Ectodermal cell (in vitro differentiated cells): ENCODE measurements around the gene GRK5.

Experiments used
- H3K27ac ChIP-seq: 2 replicates; pipeline ENCODE4 v1.7.0; 2013; ENCODE audit warnings: mild to moderate bottlenecking, low read depth, low read length; ENCODE audit not compliant: insufficient read depth, poor library complexity, severe bottlenecking
- H3K27me3 ChIP-seq: 2 replicates; pipeline ENCODE4 v1.7.0; 2013; ENCODE audit warnings: mild to moderate bottlenecking, low read length; ENCODE audit not compliant: insufficient read depth, control insufficient read depth, poor library complexity, severe bottlenecking
- H3K36me3 ChIP-seq: one replicate; pipeline ENCODE4 v1.7.0; 2013; ENCODE audit warnings: low read length; ENCODE audit not compliant: control insufficient read depth, insufficient read depth
- H3K4me1 ChIP-seq: one replicate; pipeline ENCODE4 v1.7.0; 2013; ENCODE audit warnings: low read length; ENCODE audit not compliant: control insufficient read depth, insufficient read depth
- H3K4me3 ChIP-seq: 2 replicates; pipeline ENCODE4 v1.7.0; 2013; ENCODE audit warnings: low read depth, low read length, control low read depth; ENCODE audit not compliant: insufficient read depth
- H3K9me3 ChIP-seq: 2 replicates; pipeline ENCODE4 v1.7.0; 2013; ENCODE audit warnings: mild to moderate bottlenecking, low read length, moderate library complexity; ENCODE audit not compliant: control insufficient read depth
- WGBS, 2 experiments: methylation state at CpG; one replicate each; pipeline ENCODE4 v1.1.7; 2013; ENCODE audit warnings: missing lambda C conversion rate in 2 of 2; 5-methylcytosine and 5-hydroxymethylcytosine counted together

Gene GRK5

GRCh38 chr10:119364645-119365600, 157.6 kb downstream of the GRK5 start:
- Histone ChIP-seq H3K36me3 (no peaks in the 10 kb centered on the region), H3K4me3 (no peak overlapping the region), H3K4me1 (peaks cover 6% of the 10 kb centered on the region), H3K27ac (no peak overlapping the region), H3K9me3 (no peaks in the 10 kb centered on the region), H3K27me3 (no peaks in the 10 kb centered on the region)
- 89 to 91% methylated on average over 11 of the region's 11 CpGs for WGBS, 2 experiments

DNA sequence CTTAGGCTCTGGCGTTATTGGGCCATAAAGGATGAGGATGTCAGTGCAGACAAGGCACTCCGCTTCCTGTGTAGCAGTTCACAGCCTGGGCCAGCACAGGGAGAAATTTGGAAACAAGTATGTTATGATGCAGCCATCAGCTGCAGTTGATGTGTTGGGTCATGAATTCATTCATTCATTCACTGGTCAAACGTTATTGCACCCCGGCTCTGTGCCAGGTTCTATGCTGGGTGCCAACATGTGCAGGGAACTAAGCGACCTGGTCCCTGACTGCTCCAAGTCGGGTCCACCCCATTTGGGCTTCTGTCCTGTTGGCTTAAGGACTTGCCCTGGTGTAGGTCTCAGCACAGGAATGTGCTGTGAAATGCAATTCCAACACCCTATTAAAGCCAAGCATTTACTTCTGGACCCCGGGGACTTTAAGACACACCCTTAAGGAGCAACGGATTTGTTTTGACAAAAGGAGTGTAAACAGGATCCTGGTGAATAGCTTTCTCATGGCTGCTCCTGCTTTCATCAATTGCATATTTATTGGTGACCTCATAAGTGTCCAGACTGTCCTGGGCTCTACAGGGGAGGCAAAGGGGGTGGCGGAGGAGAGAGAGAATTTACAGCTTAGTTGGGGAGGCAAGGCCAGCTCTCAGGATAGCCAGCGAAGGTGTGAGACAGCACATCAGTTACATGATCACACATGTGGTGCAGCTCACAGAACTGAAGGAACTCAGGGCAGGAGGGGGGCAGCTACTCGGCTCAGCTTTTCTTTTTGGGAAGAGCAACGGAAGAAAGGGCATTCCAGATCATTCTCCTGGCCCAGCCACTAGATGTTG, 158.6 kb downstream of the GRK5 start:
- H3K36me3 ChIP-seq = no peaks in the 10 kb centered on the region

GRCh38 chr10:119367841-119368549, 160.6 kb downstream of the GRK5 start:
- Histone ChIP-seq H3K9me3 (no peaks in the 10 kb centered on the region), H3K36me3 (no peaks in the 10 kb centered on the region), H3K27me3 (no peaks in the 10 kb centered on the region), H3K4me3 (no peak overlapping the region), H3K4me1 (peaks cover 19% of the 10 kb centered on the region), H3K27ac (no peak overlapping the region)
- 92 to 93% methylated on average over 21 of the region's 21 CpGs for WGBS, 2 experiments

More for the DNA sequence above, 158.6 kb downstream of the GRK5 start:
- Histone ChIP-seq H3K9me3 (no peaks in the 10 kb centered on the region), H3K4me1 (peaks cover 15% of the 10 kb centered on the region), H3K27ac (no peak overlapping the region), H3K27me3 (no peaks in the 10 kb centered on the region), H3K4me3 (no peak overlapping the region)
- 89 to 91% methylated on average over 12 of the region's 12 CpGs for WGBS, 2 experiments

- H3K27me3 ChIP-seq = no peaks in the 10 kb centered on the region
- H3K4me3 ChIP-seq = no peak overlapping the region
- H3K4me1 ChIP-seq = peaks cover 19% of the 10 kb centered on the region
- H3K9me3 ChIP-seq = no peaks in the 10 kb centered on the region
- 89 to 92% methylated on average over 8 of the region's 8 CpGs for WGBS, 2 experiments
- no peak overlapping the region for H3K27ac ChIP-seq
- no peaks in the 10 kb centered on the region for H3K36me3 ChIP-seq
These were observed 161.2 kb downstream of the GRK5 start for GRCh38 chr10:119368581-119368980.

DNA sequence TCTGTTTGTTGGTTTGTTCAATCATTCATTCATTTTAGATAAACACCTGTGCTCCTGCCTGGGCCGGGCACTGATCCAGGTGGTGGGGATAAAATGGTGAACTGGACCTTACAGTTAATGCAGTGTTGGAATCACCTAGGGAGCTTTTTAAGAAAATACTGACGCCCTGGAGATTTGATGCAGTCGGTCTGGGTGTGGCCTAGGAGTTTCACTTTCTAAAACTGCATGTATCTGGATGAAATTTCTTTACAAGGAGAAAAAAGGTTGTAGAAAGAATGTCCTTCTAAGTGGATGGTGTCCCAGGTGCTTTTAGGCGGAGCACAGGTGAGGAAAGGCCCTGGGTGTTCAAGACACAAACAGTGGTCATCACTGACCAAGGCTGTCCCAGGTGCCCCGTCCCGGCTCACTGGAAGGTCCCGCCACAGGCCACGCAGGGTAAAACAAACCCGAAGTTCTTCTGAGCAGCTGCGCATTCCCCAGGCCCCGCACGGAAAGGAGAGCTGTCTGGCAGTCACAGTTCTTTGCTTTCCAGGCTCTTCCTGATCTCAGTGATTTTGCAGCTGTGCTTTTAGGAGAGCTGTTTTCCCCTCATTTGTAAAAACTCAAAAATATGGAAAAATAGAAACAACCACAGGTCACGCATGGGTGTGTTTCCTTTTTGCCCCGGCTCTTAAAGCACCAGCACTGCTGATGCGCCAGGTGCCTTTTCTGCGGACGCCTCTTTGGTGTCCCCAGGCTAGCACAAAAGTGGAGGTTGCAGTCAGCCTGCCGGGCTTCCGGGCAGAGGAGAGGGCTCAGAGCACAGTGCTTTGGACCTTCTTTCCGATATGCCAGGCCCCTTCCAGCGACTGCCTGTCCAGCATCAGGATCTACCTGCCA, 161.9 kb downstream of the GRK5 start:
- WGBS, 2 experiments = 88 to 92% methylated on average over 21 of the region's 21 CpGs
- no peak overlapping the region for H3K4me3 ChIP-seq

GRCh38 chr10:119370111-119370741, 162.9 kb downstream of the GRK5 start:
- no peak overlapping the region for H3K27ac ChIP-seq
- 89% methylated on average over 15 to 16 of the region's 16 CpGs for WGBS, 2 experiments

More for the DNA sequence above, 161.9 kb downstream of the GRK5 start:
- peaks cover 19% of the 10 kb centered on the region for H3K4me1 ChIP-seq
- H3K36me3 ChIP-seq = no peaks in the 10 kb centered on the region
- no peak overlapping the region for H3K27ac ChIP-seq
- no peaks in the 10 kb centered on the region for H3K9me3 ChIP-seq
- H3K27me3 ChIP-seq = no peaks in the 10 kb centered on the region

DNA sequence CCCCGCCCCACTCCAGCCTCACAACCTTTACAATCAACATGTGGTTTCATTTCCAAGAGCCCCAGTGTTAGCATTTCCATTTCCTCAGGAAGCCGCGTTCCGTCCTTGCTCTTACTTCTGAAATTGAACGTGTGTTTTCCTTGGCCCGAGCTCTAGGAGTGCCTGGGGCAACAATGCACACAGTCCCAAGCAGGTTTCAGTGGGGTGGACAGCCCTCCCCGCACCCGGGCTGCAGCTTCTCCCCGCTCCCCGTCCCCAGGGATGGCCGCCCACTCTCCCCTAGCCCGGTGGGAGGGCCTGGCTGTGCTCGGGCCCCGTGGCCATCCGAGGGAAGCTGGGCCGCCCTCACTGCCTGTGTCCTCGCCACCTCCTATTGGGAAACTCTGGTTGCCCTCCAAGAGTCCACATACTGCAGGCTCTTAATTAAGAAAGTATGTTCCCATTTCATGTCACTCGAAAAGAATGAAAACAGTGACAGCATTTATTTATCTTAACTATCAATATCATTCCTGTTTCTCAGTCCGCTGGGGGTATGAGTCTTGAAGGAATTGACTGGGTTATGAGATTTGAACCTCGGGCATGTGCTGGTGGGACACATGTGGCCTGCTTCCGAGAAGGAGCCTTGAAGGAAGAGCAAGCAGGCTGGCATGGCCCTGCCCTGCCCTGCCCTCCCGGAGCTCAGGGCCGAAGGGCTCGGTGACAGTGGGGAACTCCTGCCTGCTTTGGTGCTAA, 163.8 kb downstream of the GRK5 start:
- no peaks in the 10 kb centered on the region for H3K27me3 ChIP-seq
- H3K4me3 ChIP-seq = no peak overlapping the region
- H3K4me1 ChIP-seq = peaks cover 28% of the 10 kb centered on the region
- H3K27ac ChIP-seq = no peak overlapping the region
- H3K36me3 ChIP-seq = no peaks in the 10 kb centered on the region
- H3K9me3 ChIP-seq = no peaks in the 10 kb centered on the region
- WGBS, 2 experiments = 82 to 87% methylated on average over 24 of the region's 24 CpGs

More at GRCh38 chr10:119370111-119370741, 162.9 kb downstream of the GRK5 start:
- H3K4me1 ChIP-seq = peaks cover 19% of the 10 kb centered on the region
- no peaks in the 10 kb centered on the region for H3K9me3 ChIP-seq
- H3K4me3 ChIP-seq = no peak overlapping the region
- no peaks in the 10 kb centered on the region for H3K27me3 ChIP-seq
- H3K36me3 ChIP-seq = no peaks in the 10 kb centered on the region

GRCh38 chr10:119371704-119372663, 164.6 kb downstream of the GRK5 start:
- Histone ChIP-seq H3K4me1 (peaks cover 29% of the 10 kb centered on the region), H3K36me3 (no peaks in the 10 kb centered on the region), H3K27ac (no peak overlapping the region), H3K27me3 (no peaks in the 10 kb centered on the region), H3K9me3 (no peaks in the 10 kb centered on the region), H3K4me3 (no peak overlapping the region)
- 79 to 81% methylated on average over 7 of the region's 7 CpGs for WGBS, 2 experiments
